ENCODE measurements around the gene KCNIP1. TPM values are rescaled to one million over a fixed set of nuclear protein-coding genes. Genes with fewer than 3 reads are reported as not detected.

The KCNIP1 gene
- total and polyA plus RNA-seq, 9 of the 15 experiments (the other 6 are each of a cell fraction or from before 2014, with no cell fraction given) = not detected

- ChIA-PET POLR2A (no interaction called here), CTCF (ENCODE audit: low intra/inter-chr PET ratio) (no interaction called here)
- 0% methylated on average over 1 of the region's 3 CpGs for WGBS (ENCODE audit: insufficient coverage, low coverage, missing lambda C conversion rate)
- intact Hi-C loops (cut with micrococcal nuclease) (no loop called here), in situ Hi-C loops (cut with MboI) (no loop called here)
- Histone ChIP-seq H3K9ac (ENCODE audit: insufficient read depth in 1 of 2, low read depth in 2 of 2, low read length in 2 of 2) (no peak overlapping the region), H3K4me1 (replicated peaks in 1 of 2; ENCODE audit: control insufficient read depth in 2 of 2, insufficient read depth in 2 of 2, low read length in 2 of 2) (no peaks in the 10 kb centered on the region), H3K4me2 (ENCODE audit: insufficient read depth, low read length) (no peak overlapping the region), H3K27ac (ENCODE audit: extremely low read depth, low read depth, low read length) (no peak overlapping the region), H3K9me1 (ENCODE audit: control insufficient read depth, insufficient read depth, low read length) (no peaks in the 10 kb centered on the region), H2AFZ (ENCODE audit: low read depth, low read length) (no peak overlapping the region), H3K79me2 (ENCODE audit: control insufficient read depth, insufficient read depth, low read length) (no peaks in the 10 kb centered on the region), H3K27me3 (ENCODE audit: control insufficient read depth in 2 of 2, insufficient read depth in 2 of 2, low read length in 2 of 2) (no peaks in the 10 kb centered on the region; a peak in 1 of 5 replicates), H4K20me1 (replicated peaks; ENCODE audit: control insufficient read depth, insufficient read depth, low read length) (no peaks in the 10 kb centered on the region), H3K9me3 (replicated peaks; ENCODE audit: control insufficient read depth, insufficient read depth, low read depth, low read length) (no peaks in the 10 kb centered on the region), H3K36me3 (ENCODE audit: control insufficient read depth, insufficient read depth, low read length) (no peaks in the 10 kb centered on the region), H3K4me3 (no peak overlapping the region)
- no TSS peak for BruUV-seq (replicated peaks)
- FAIRE-seq (no peak), DNase-seq (ENCODE audit: extremely low read depth in 1 of 4, low spot score in 3 of 4) (no peak), ATAC-seq (no peak)
- TF ChIP-seq ZNF699 (CRISPR knock-in tag; IDR thresholded peaks at IDR 0.05; ENCODE audit: insufficient replicate concordance) (no peak), CHD7 (IDR thresholded peaks at IDR 0.05; ENCODE audit: low read depth, low read length) (no peak), MTA1 (IDR thresholded peaks at IDR 0.05; ENCODE audit: borderline replicate concordance) (no peak), ZNF561 (CRISPR knock-in tag; conservative IDR thresholded peaks at IDR 0.05) (no peak), STAT5B (CRISPR knock-in tag; IDR thresholded peaks at IDR 0.05) (no peak), YY1 (IDR thresholded peaks at IDR 0.05; ENCODE audit: borderline replicate concordance in 1 of 3, control insufficient read depth in 1 of 3, extremely low read depth in 1 of 3, insufficient read depth in 3 of 3, insufficient read length in 1 of 3, insufficient replicate concordance in 2 of 3, low read depth in 1 of 3, low read length in 2 of 3) (no peak), PHF21A (IDR thresholded peaks at IDR 0.05; ENCODE audit: borderline replicate concordance, low read depth) (no peak), NR4A1 (CRISPR knock-in tag; IDR thresholded peaks at IDR 0.05) (no peak), NR4A1 (tag; IDR thresholded peaks at IDR 0.05) (no peak), CHD1 (IDR thresholded peaks at IDR 0.05; ENCODE audit: low read length) (no peak), NR2F6 (CRISPR knock-in tag; IDR thresholded peaks at IDR 0.05) (no peak), CBX1 (IDR thresholded peaks at IDR 0.05; ENCODE audit: low read depth) (no peak), ZBTB1 (CRISPR knock-in tag; IDR thresholded peaks at IDR 0.05; ENCODE audit: borderline replicate concordance, low read depth) (no peak)
These were observed 235.0 kb downstream of the KCNIP1 start for GRCh38 chr5:170738840-170739239.
